Measurements from ENCODE around the gene RSPH9. TPM values are rescaled to one million over a fixed set of nuclear protein-coding genes. Genes with fewer than 3 reads are reported as not detected.

RSPH9 gene
- total RNA-seq, 1 donor from 2014 or later, result 0.22 TPM

DNA sequence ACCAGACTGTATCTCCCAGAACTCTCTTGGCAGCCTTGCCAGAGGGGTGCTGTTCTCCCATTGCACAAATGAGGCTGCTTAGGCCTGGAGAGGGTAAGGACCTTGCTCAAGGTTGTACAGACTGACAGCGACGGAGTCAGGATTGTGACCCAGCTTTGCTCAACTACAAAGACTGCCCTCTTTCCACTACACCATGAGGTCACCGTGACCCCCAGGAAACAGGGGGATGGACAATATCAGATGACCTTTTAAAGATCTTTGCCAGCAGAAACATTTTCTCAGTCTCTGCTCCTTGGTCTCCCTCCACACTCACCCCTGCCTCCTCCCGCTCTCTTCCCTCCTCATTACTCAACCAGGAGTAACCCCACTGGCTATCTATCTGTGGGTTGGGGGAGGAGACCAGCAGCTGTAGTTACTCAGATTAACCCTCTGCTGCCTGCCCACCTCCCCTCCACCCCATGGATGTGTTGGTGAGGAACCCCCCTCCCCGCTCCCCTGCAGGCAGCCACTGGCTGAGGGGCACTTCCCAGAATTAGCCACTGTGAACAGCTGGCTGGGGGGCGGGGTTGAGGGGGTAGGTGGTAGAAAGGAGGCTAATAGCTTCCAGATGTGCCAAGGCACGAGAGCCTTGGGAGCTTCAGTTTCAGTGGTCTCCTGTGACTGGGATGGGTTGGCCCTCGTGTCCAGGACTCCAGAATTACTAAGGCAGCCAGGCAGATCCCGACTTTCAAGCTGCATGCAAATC, 69.6 kb downstream of the RSPH9 start:
- TF ChIP-seq, protein P1, sequence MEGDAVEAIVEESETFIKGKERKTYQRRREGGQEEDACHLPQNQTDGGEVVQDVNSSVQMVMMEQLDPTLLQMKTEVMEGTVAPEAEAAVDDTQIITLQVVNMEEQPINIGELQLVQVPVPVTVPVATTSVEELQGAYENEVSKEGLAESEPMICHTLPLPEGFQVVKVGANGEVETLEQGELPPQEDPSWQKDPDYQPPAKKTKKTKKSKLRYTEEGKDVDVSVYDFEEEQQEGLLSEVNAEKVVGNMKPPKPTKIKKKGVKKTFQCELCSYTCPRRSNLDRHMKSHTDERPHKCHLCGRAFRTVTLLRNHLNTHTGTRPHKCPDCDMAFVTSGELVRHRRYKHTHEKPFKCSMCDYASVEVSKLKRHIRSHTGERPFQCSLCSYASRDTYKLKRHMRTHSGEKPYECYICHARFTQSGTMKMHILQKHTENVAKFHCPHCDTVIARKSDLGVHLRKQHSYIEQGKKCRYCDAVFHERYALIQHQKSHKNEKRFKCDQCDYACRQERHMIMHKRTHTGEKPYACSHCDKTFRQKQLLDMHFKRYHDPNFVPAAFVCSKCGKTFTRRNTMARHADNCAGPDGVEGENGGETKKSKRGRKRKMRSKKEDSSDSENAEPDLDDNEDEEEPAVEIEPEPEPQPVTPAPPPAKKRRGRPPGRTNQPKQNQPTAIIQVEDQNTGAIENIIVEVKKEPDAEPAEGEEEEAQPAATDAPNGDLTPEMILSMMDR (IDR thresholded peaks at IDR 0.05), result no peak
- H3K4me1 Mint-ChIP-seq (ENCODE audit: low read depth), result peaks cover 38% of the 10 kb centered on the region
- no peak for DNase-seq (ENCODE audit: low spot score)
- H3K27ac Mint-ChIP-seq (ENCODE audit: unreplicated experiment), result no peak overlapping the region
- H3K4me3 Mint-ChIP-seq (ENCODE audit: unreplicated experiment), result no peak overlapping the region
- H3K9me3 Mint-ChIP-seq (ENCODE audit: low read depth), result no peaks in the 10 kb centered on the region
- peaks cover 5% of the 10 kb centered on the region for H3K27me3 Mint-ChIP-seq (ENCODE audit: low read depth)
- no peaks in the 10 kb centered on the region for H3K36me3 Mint-ChIP-seq (ENCODE audit: low read depth)

DNA sequence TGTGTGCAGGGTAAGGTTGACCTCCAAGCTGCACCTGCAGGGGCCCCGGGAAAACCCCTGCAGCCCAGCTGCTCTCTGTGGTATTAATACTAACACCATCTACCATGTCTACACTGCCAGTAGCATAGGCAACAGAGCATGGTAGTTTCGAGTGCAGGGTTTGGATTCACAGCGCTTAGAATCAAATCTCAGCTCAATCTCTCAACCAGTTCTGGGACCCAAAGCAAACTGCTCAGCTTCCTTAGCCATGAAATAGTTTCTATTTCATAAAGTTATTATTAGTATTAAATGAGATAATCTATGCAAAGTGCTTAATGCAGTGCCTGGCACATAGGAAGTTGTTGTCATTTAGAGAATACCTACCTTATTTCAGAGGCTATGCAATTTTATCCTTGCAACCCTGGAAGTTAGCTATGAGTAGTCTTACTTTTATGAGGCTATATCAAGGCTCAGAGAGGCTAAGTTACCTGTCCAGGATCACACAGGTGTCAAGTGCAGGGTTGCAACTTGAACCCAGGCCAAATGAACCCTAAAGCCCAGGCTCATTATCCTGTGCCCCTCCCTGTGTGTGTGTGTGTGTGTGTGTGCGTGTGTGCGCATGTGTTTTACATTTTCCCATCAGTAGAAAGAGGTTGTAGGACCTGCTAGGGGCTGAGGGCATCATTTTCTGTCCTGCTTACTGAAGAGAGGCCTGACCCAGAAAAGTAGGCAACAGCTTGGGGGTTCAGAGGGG, 70.4 kb downstream of the RSPH9 start:
- TF ChIP-seq, protein P1 (IDR thresholded peaks at IDR 0.05), result no peak
- H3K27me3 Mint-ChIP-seq (ENCODE audit: low read depth), result peaks cover 5% of the 10 kb centered on the region
- peaks cover 33% of the 10 kb centered on the region for H3K4me1 Mint-ChIP-seq (ENCODE audit: low read depth)
- no peak overlapping the region for H3K4me3 Mint-ChIP-seq (ENCODE audit: unreplicated experiment)
- H3K36me3 Mint-ChIP-seq (ENCODE audit: low read depth), result no peaks in the 10 kb centered on the region
- no peak overlapping the region for H3K27ac Mint-ChIP-seq (ENCODE audit: unreplicated experiment)
- H3K9me3 Mint-ChIP-seq (ENCODE audit: low read depth), result no peaks in the 10 kb centered on the region
- DNase-seq (ENCODE audit: low spot score), result peak; percentile 36

DNA sequence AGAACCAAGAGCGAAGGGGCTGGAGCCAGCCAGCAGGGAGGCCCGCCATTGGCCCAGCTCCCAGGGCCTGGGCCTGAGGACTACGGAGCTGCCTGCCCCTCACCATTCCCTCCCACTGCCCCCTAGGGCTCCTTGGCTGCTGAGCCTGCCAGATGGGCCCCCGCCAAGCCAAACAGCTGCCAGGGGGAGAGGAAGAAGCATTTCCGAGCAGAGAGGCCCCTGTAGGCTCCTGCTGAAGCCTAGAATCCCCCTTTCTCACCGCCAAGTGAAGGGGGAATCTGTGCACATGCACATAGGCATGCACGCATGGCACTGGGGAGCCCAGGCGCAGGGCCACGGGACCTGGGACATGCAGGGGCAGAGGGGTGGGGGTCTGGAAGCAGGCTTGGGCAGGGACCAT, 71.3 kb downstream of the RSPH9 start:
- Mint-ChIP-seq H3K4me1 (ENCODE audit: low read depth) (peaks cover 33% of the 10 kb centered on the region), H3K4me3 (ENCODE audit: unreplicated experiment) (peak overlapping the region; percentile 41), H3K36me3 (ENCODE audit: low read depth) (no peaks in the 10 kb centered on the region), H3K9me3 (ENCODE audit: low read depth) (no peaks in the 10 kb centered on the region), H3K27ac (ENCODE audit: unreplicated experiment) (peak overlapping the region; percentile 59), H3K27me3 (ENCODE audit: low read depth) (peaks cover 3% of the 10 kb centered on the region)
- TF ChIP-seq, protein P1 (IDR thresholded peaks at IDR 0.05), result no peak
- DNase-seq (ENCODE audit: low spot score), result peak; percentile 87

DNA sequence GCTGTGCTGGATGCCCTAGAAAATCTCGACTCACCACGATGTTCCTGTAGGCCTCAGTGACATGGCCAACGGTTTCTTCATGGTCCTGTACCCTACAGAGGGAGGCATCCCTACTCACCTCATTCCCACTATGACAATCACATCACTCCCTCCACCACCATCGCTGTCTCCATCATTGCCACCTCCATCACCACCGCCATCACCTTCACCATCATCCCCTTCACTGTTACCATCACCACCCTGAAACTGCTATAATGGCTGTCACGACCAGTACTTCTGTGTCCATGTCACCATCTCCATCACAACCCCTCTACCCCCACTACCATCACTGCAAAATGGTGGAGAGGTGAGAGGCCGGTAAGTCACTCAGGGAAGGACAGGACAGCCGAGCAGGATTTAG, 72.6 kb downstream of the RSPH9 start:
- TF ChIP-seq, protein P1 (IDR thresholded peaks at IDR 0.05), result no peak
- H3K36me3 Mint-ChIP-seq (ENCODE audit: low read depth), result no peaks in the 10 kb centered on the region
- no peak overlapping the region for H3K27ac Mint-ChIP-seq (ENCODE audit: unreplicated experiment)
- DNase-seq (ENCODE audit: low spot score), result peak; percentile 1
- peaks cover 2% of the 10 kb centered on the region for H3K27me3 Mint-ChIP-seq (ENCODE audit: low read depth)
- peaks cover 33% of the 10 kb centered on the region for H3K4me1 Mint-ChIP-seq (ENCODE audit: low read depth)
- H3K4me3 Mint-ChIP-seq (ENCODE audit: unreplicated experiment), result no peak overlapping the region
- H3K9me3 Mint-ChIP-seq (ENCODE audit: low read depth), result no peaks in the 10 kb centered on the region

DNA sequence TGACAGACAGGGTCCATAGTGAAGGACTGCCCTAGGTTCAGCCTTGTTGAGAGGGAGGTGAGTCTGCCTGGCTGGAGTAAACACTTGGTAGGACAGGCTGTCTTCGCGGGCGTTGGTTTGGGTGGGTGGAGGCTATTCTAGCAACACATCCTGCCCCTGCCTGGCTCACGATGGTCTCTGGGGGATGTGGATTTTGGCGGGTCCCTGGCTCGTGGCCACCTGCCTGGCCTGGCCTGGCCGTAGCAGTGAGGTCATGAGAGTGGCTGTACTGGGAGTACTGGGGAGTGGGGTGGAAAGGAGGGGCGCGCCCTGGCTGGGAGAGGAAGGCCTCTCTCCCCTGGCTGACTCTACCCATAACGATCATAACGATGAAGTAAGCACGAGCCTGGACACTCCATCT, 73.0 kb downstream of the RSPH9 start:
- H3K9me3 Mint-ChIP-seq (ENCODE audit: low read depth), result no peaks in the 10 kb centered on the region
- H3K4me3 Mint-ChIP-seq (ENCODE audit: unreplicated experiment), result no peak overlapping the region
- peaks cover 2% of the 10 kb centered on the region for H3K27me3 Mint-ChIP-seq (ENCODE audit: low read depth)
- peak; percentile 76 for DNase-seq (ENCODE audit: low spot score)
- no peaks in the 10 kb centered on the region for H3K36me3 Mint-ChIP-seq (ENCODE audit: low read depth)
- TF ChIP-seq, protein P1 (IDR thresholded peaks at IDR 0.05), result no peak
- no peak overlapping the region for H3K27ac Mint-ChIP-seq (ENCODE audit: unreplicated experiment)
- peaks cover 33% of the 10 kb centered on the region for H3K4me1 Mint-ChIP-seq (ENCODE audit: low read depth)
